ENCODE results near the gene CCNYL1.
"Not testable (repeated sequence)": the region's sequence is repeated elsewhere in the genome, so short reads cannot be mapped to it uniquely, and the experiment has no call there.

CCNYL1 gene

GRCh38 chr2:207710814-207711740, at the start of gene CCNYL1:
Gene CCNYL1, plus strand, starts transcription at chr2:207711640. Its CDS starts 257 bp downstream, at chr2:207711897.
- DNase-seq (ENCODE audit: low spot score), result peak; percentile 99

- no peak for DNase-seq (ENCODE audit: low spot score)
Observed at GRCh38 chr2:207662203-207662602, 49.2 kb upstream of the CCNYL1 start.

GRCh38 chr2:207663870-207664545, 47.4 kb upstream of the CCNYL1 start:
- no peak for DNase-seq (ENCODE audit: low spot score)

- DNase-seq (ENCODE audit: low spot score), result no peak
Observed at GRCh38 chr2:207670887-207671286, 40.6 kb upstream of the CCNYL1 start.

GRCh38 chr2:207673431-207673830, 38.0 kb upstream of the CCNYL1 start:
- no peak for DNase-seq (ENCODE audit: low spot score)

- no peak for DNase-seq (ENCODE audit: low spot score)
Observed at GRCh38 chr2:207674266-207674774, 37.1 kb upstream of the CCNYL1 start.

- no peak for DNase-seq (ENCODE audit: low spot score)
Observed at GRCh38 chr2:207674826-207675225, 36.6 kb upstream of the CCNYL1 start.

GRCh38 chr2:207676827-207677354, 34.5 kb upstream of the CCNYL1 start:
- no peak for DNase-seq (ENCODE audit: low spot score)

GRCh38 chr2:207681431-207681830, 30.0 kb upstream of the CCNYL1 start:
- no peak for DNase-seq (ENCODE audit: low spot score)

GRCh38 chr2:207682557-207682956, 28.9 kb upstream of the CCNYL1 start:
- no peak for DNase-seq (ENCODE audit: low spot score)

- DNase-seq (ENCODE audit: low spot score), result no peak
Observed at GRCh38 chr2:207683438-207683837, 28.0 kb upstream of the CCNYL1 start.

GRCh38 chr2:207683879-207684627, 27.4 kb upstream of the CCNYL1 start:
- DNase-seq (ENCODE audit: low spot score), result no peak

- no peak for DNase-seq (ENCODE audit: low spot score)
Observed at GRCh38 chr2:207686812-207687211, 24.6 kb upstream of the CCNYL1 start.

GRCh38 chr2:207688597-207688996, 22.8 kb upstream of the CCNYL1 start:
- DNase-seq (ENCODE audit: low spot score), result no peak

- DNase-seq (ENCODE audit: low spot score), result not testable (repeated sequence)
Observed at GRCh38 chr2:207690845-207691461, 20.5 kb upstream of the CCNYL1 start.

GRCh38 chr2:207692206-207693065, 19.0 kb upstream of the CCNYL1 start:
- no peak for DNase-seq (ENCODE audit: low spot score)

- DNase-seq (ENCODE audit: low spot score), result no peak
Observed at GRCh38 chr2:207693641-207694249, 17.7 kb upstream of the CCNYL1 start.

GRCh38 chr2:207694811-207695281, 16.6 kb upstream of the CCNYL1 start:
- DNase-seq (ENCODE audit: low spot score), result no peak

GRCh38 chr2:207695293-207695692, 16.1 kb upstream of the CCNYL1 start:
- no peak for DNase-seq (ENCODE audit: low spot score)

- DNase-seq (ENCODE audit: low spot score), result not testable (repeated sequence)
Observed at GRCh38 chr2:207696911-207697310, 14.5 kb upstream of the CCNYL1 start.

All from left forelimb (tissue), 1 donor.